GM13976 (cell line): ENCODE data around the gene GLYATL1.

ENCODE experiments used
- DNase-seq: peaks from one replicate; pipeline ENCODE4 v3.0.0; 2012; ENCODE audit warnings: low spot score
- CTCF ChIP-seq: IDR thresholded peaks from 2 replicates; pipeline ENCODE4 v1.5.1; 2012; ENCODE audit warnings: borderline replicate concordance, mild to moderate bottlenecking; ENCODE audit not compliant: insufficient read depth; ENCODE audit errors: extremely low read depth, missing control alignments, control extremely low read depth
- in situ Hi-C: fragments of 300-500 bp; cut with MboI; formaldehyde crosslinking; loops from one replicate; pipeline ENCODE4 v1.12.0; 2022; ENCODE audit warnings: low sequenced_read_pairs, mixed read lengths, inconsistent platforms; ENCODE audit not compliant: unreplicated experiment

Gene GLYATL1

GRCh38 chr11:58917159-58917783, 22.0 kb upstream of the GLYATL1 start:
- no peak for DNase-seq
- TF ChIP-seq CTCF = no peak
- in situ Hi-C loops = no loop called here

- no peak for TF ChIP-seq CTCF
- DNase-seq = no peak
- in situ Hi-C loops = no loop called here
Observed at GRCh38 chr11:58919561-58919960, 19.7 kb upstream of the GLYATL1 start.

GRCh38 chr11:58919980-58920379, 19.3 kb upstream of the GLYATL1 start:
- TF ChIP-seq CTCF = no peak
- in situ Hi-C loops = no loop called here
- DNase-seq = no peak

GRCh38 chr11:58921778-58922390, 17.4 kb upstream of the GLYATL1 start:
- DNase-seq = no peak
- in situ Hi-C loops = no loop called here
- no peak for TF ChIP-seq CTCF

- no peak for TF ChIP-seq CTCF
- in situ Hi-C loops = no loop called here
- DNase-seq = no peak
Observed at GRCh38 chr11:58922479-58922878, 16.8 kb upstream of the GLYATL1 start.

- in situ Hi-C loops = no loop called here
- peak; percentile 36 for DNase-seq
- peak; percentile 19 for TF ChIP-seq CTCF
Observed at GRCh38 chr11:58923300-58923788, 15.9 kb upstream of the GLYATL1 start.
